K562 treated with DMSO at 1 percent for 12 hours (cell line): ENCODE data around the gene PANK3. TPM values are rescaled to one million over a fixed set of nuclear protein-coding genes. Genes with fewer than 3 reads are reported as not detected.

ENCODE experiments used
- total RNA-seq: library from RNA; unstranded; fragments of 300-600 nt; gene quantifications from 2 replicates; pipeline ENCODE4 v1.2.3, GENCODE V29; 2022; ENCODE audit not compliant: insufficient read depth

Gene PANK3
- 4.9 and 22.8 TPM in 2 replicates for total RNA-seq

DNA sequence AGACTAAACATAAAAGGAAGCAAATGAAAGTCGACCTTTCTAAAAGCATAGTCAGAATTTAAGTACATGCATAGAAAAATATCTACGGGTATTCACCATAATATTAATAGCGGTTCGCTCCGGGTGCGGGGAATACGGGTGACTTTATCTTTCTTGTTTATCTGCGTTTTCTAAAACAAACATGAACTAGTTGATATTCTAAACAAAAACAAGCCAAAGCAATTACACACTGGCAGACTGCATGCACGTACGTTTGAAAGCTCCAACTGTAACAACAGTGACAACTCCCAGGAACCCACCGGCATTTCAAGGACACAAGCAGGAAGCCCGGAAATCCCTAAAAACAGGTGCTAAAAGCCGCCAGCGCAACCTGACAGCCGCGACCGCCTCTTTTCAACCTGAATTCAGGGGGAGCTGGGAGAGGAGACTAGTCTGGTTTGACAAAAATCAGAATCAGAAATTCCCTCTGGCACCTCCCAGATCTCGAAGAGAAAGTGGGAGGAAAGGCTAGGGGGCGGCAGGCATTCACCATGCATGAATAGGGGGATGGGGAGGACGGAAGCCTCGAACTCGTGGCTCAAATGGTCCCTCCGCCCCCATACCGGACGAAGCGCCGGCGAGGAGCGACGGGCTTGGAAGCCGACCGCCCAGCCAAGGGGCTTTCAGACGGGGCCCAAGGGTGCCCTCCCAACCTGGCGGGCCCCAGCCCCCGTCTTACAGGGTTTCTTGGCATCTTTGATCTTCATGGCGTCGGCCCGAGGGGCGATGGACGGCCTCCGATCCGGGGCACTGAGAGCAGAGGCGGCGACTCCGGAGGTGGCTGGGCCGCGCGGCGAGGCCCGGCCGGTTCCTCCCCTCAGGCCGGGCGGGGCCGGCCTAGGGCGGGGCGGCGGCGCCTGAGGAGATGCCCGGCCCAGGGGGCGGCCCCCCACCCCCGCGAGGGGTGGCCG, at the start of gene PANK3:
TSS of gene PANK3 (minus strand) at position 831 of the 950 bp plus-strand sequence. CDS start at position 746, 85 bp downstream.

GRCh38 chr5:168528521-168529373, 50.4 kb downstream of the PANK3 start, which contains the start of gene FBLL1:
FBLL1 (plus strand) TSS chr5:168529305; CDS start chr5:168529505, 200 bp downstream.

Other genes starting within 250 kb of the PANK3 start
- gene RARS1, start 92.9 kb downstream of the PANK3 start, total RNA-seq = 48.0 and 69.8 TPM in 2 replicates
- not detected in 2 replicates for gene FBLL1, start 50.1 kb downstream of the PANK3 start, total RNA-seq